Measurements from ENCODE around the gene RIN2.

RIN2 gene

DNA sequence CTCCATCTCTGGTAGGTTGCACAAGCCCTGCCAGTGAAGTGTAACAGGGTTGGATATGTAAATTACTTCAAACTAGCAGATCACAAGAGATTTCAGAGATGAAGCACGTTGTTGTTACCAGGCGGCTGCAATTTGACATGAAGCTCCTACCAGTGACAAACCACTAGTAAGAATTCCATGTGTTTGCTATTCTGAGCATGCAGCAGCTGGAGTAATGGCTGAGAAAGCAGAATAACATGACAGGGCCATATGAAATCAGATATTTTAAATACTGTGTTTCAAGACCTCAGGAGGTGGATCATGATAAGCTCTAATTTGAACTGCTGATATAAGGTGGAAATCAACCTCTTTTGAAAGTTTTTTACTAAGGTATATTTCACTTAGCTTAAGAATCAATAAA lies 11.4 kb downstream of the RIN2 start:
- H3K9me3 Mint-ChIP-seq = no peaks in the 10 kb centered on the region
- H3K27ac Mint-ChIP-seq = peak overlapping the region; percentile 43 to 80 (median 66)
- H3K4me1 Mint-ChIP-seq = peaks cover 59% of the 10 kb centered on the region
- TF ChIP-seq, protein P1, sequence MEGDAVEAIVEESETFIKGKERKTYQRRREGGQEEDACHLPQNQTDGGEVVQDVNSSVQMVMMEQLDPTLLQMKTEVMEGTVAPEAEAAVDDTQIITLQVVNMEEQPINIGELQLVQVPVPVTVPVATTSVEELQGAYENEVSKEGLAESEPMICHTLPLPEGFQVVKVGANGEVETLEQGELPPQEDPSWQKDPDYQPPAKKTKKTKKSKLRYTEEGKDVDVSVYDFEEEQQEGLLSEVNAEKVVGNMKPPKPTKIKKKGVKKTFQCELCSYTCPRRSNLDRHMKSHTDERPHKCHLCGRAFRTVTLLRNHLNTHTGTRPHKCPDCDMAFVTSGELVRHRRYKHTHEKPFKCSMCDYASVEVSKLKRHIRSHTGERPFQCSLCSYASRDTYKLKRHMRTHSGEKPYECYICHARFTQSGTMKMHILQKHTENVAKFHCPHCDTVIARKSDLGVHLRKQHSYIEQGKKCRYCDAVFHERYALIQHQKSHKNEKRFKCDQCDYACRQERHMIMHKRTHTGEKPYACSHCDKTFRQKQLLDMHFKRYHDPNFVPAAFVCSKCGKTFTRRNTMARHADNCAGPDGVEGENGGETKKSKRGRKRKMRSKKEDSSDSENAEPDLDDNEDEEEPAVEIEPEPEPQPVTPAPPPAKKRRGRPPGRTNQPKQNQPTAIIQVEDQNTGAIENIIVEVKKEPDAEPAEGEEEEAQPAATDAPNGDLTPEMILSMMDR (IDR thresholded peaks at IDR 0.05; ENCODE audit: unreplicated experiment in 3 of 3) = no peak
- H3K4me3 Mint-ChIP-seq = peak overlapping the region in 1 of 3 experiments; percentile 16
- peaks cover 17% of the 10 kb centered on the region for H3K36me3 Mint-ChIP-seq (ENCODE audit: low read depth)
- H3K27me3 Mint-ChIP-seq (ENCODE audit: low read depth) = no peaks in the 10 kb centered on the region

DNA sequence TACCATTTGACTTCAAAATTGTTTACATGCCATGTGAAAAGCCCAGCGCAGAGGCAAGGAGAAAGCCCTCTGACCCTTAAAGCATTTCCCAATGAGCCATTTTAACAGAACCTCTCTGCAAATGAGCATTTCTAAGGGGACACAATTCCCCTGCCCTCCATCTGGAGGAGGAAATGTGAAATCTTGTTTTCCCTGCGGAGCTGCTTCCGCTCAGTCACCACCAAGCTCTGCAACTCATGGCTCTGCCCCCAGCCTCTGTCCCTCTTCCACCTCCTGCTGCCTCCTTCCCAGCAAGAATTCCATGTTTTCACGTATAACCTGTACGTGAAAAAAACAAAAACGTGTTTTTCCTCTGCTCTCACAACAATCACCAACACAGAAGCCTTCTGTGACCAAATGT lies 12.3 kb downstream of the RIN2 start:
- Mint-ChIP-seq H3K9me3 (no peaks in the 10 kb centered on the region), H3K27ac (peak overlapping the region; percentile 30 to 83 (median 80)), H3K36me3 (ENCODE audit: low read depth) (peaks cover 17% of the 10 kb centered on the region), H3K4me3 (no peak overlapping the region), H3K27me3 (ENCODE audit: low read depth) (no peaks in the 10 kb centered on the region), H3K4me1 (peaks cover 58% of the 10 kb centered on the region)
- TF ChIP-seq, protein P1 (IDR thresholded peaks at IDR 0.05; ENCODE audit: unreplicated experiment in 3 of 3) = no peak

DNA sequence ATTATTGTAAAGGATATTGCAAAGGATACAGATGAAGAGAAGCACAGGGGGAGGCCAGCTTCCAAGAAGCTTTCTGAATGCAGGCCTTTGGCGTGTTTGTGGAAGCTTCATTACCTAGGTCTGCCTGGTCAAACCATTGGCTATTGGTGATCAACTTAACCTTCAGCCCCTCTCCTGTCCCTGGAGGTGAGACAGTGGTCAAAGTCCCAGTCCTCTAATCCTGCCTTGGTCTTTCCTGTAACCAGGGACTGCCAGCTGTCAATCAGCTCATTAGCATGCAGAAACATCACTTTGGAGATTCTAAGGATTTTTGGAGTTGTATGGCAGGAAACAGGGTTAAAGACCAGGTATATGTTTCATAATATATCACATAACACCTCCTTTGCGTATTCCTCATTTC lies 13.0 kb downstream of the RIN2 start:
- peaks cover 17% of the 10 kb centered on the region for H3K36me3 Mint-ChIP-seq (ENCODE audit: low read depth)
- TF ChIP-seq, protein P1 (IDR thresholded peaks at IDR 0.05; ENCODE audit: unreplicated experiment in 3 of 3) = no peak
- no peak overlapping the region for H3K4me3 Mint-ChIP-seq
- H3K27ac Mint-ChIP-seq = peak overlapping the region; percentile 26 to 85 (median 30)
- peaks cover 56% of the 10 kb centered on the region for H3K4me1 Mint-ChIP-seq
- H3K27me3 Mint-ChIP-seq (ENCODE audit: low read depth) = no peaks in the 10 kb centered on the region
- no peaks in the 10 kb centered on the region for H3K9me3 Mint-ChIP-seq

DNA sequence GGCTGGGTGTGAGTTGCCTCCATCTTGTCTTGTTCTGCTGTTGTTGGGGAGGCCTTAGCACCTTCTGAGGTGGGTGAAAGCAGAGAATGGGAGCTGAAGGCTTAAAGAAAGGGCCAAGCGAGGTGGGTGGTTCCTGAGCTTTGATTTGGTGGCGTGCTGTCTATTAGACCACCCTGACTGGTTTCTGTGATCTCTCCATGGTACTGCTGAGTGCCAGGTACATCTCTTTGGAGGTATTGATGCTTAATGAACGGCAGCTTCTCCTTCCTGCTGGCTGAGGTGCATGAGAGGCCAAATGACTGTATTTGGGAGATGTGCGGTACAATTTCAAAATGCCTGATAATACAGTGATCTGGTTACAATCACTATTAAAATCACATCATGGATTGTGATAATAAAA lies 15.4 kb downstream of the RIN2 start:
- H3K4me1 Mint-ChIP-seq = peaks cover 38% of the 10 kb centered on the region
- no peaks in the 10 kb centered on the region for H3K27me3 Mint-ChIP-seq (ENCODE audit: low read depth)
- peak overlapping the region in 1 of 3 experiments; percentile 5 for H3K27ac Mint-ChIP-seq
- TF ChIP-seq, protein P1 (IDR thresholded peaks at IDR 0.05; ENCODE audit: unreplicated experiment in 3 of 3) = no peak
- H3K9me3 Mint-ChIP-seq = no peaks in the 10 kb centered on the region
- H3K4me3 Mint-ChIP-seq = no peak overlapping the region
- H3K36me3 Mint-ChIP-seq (ENCODE audit: low read depth) = peaks cover 13% of the 10 kb centered on the region

DNA sequence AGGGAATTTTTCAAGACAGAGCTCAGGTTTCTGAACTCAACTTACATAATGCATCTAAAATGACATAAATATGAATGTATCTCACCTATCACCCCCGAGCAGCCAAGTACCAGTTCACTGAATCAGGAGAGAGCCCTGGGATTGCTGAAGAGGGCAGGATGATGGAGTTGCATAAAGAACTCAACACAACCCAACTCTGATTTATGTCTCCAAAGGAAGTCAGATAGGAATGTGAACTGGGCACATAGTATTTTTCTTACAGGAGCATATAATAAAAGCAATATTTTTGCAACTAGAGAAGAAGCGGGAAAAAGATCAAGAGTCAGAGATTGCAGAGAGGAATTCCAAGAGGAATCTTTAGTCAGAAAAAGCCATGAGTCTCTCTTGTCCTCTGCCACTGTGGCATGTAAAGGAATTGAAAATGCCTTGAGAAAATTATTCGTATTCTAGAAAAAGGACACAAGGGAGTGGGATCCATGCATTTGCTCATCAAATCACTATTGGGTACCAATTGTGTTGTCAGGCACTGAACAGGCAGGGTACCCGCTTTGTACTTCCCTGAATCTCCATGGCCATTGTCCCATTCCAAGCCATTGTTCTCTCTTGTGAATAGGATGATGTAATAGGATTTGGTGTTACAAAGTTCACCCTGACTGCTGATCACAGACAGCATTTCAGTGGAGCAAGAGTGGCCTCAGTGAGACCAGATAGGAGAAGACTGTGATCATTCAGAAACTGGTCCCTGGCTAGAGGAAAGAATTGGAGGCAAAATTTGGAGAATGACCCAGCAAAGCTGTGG lies 16.3 kb downstream of the RIN2 start:
- Mint-ChIP-seq H3K36me3 (ENCODE audit: low read depth) (peaks cover 11% of the 10 kb centered on the region), H3K4me1 (peaks cover 35% of the 10 kb centered on the region), H3K27ac (peak overlapping the region in 2 of 3 experiments; percentile 62 to 74), H3K9me3 (no peaks in the 10 kb centered on the region), H3K27me3 (ENCODE audit: low read depth) (no peaks in the 10 kb centered on the region), H3K4me3 (no peak overlapping the region)
- TF ChIP-seq, protein P1 (IDR thresholded peaks at IDR 0.05; ENCODE audit: unreplicated experiment in 3 of 3) = no peak

All from nephron (organoid).